ENCODE data around the gene LYPD5.
"Not testable (repeated sequence)": the region's sequence is repeated elsewhere in the genome, so short reads cannot be mapped to it uniquely, and the experiment has no call there.

LYPD5 gene, protein sequence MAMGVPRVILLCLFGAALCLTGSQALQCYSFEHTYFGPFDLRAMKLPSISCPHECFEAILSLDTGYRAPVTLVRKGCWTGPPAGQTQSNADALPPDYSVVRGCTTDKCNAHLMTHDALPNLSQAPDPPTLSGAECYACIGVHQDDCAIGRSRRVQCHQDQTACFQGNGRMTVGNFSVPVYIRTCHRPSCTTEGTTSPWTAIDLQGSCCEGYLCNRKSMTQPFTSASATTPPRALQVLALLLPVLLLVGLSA

DNA sequence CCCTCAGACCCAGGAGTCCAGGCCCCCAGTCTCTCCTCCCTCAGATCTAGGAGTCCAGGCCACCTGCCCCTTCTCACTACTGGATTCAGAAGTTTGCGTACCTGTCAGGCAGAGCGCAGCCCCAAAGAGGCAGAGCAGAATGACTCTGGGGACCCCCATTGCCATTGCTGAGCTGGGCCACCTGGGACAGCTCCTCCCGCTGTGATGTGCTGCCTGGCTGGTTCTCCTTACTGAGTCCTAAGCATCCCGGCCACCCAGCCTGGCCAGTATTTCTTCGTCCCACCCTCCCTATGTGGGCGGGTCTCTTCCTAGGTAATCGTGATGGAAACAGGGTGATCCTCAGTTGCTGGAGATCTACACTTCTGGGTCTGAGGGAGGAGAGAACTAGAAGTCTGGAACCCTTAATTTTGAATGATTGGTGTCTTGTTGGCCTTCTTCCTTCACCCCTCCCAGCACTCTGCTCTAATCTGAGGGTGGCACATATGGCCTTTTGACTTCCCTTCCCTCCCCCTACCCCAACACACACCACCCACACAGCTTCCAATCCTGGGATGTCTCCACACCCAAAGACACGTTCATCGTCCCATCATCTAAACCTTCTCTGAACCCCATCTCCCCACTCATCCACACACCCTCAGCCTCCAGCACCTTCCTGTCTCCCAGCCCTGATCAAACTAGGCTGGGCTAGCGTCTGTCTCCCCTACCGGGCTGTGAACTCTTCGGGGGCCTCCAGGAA lies at the start of gene LYPD5:
Gene LYPD5, minus strand, starts transcription at position 232 of the 736 bp plus-strand sequence. Its CDS starts 67 bp downstream, at position 165.
- DNase-seq (ENCODE audit: low read depth in 2 of 2), result no peak

DNA sequence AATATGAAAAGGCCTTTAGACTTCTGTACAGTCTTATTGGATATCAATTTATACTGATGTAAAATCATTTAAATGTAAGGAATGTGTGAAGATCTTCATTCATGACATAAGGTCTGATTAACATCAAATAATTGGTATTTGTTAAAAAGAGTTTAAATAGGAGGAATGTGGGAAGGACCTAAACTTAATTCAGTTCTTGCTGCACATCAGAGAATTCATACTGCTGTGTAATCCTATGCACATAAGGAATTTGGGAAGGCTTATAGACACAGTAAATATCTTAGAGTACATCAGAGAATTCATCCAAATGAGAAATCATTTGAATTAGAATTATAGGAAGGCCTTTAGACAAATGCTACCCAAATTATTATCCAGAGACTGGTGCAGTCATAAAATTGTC lies 46.6 kb upstream of the LYPD5 start:
- no peak for DNase-seq (ENCODE audit: low read depth in 2 of 2)

DNA sequence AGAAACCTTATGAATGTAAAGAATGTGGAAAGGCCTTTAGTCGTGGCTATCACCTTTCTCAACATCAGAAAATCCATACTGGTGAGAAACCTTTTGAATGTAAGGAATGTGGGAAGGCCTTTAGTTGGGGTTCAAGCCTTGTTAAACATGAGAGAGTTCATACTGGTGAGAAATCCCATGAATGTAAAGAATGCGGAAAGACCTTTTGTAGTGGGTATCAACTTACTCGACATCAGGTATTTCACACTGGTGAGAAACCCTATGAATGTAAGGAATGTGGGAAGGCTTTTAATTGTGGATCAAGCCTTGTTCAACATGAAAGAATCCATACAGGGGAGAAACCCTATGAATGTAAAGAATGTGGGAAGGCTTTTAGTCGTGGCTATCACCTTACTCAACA lies 45.6 kb upstream of the LYPD5 start:
- no peak for DNase-seq (ENCODE audit: low read depth in 2 of 2)

DNA sequence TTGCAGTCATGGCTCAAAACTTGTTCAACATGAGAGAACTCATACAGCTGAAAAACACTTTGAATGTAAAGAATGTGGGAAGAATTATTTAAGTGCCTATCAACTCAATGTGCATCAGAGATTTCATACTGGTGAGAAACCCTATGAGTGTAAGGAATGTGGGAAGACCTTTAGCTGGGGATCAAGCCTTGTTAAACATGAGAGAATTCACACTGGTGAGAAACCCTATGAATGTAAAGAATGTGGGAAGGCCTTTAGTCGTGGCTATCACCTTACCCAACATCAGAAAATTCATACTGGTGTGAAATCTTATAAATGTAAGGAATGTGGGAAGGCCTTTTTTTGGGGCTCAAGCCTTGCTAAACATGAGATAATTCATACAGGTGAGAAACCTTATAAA lies 45.0 kb upstream of the LYPD5 start:
- no peak for DNase-seq (ENCODE audit: low read depth in 2 of 2)

DNA sequence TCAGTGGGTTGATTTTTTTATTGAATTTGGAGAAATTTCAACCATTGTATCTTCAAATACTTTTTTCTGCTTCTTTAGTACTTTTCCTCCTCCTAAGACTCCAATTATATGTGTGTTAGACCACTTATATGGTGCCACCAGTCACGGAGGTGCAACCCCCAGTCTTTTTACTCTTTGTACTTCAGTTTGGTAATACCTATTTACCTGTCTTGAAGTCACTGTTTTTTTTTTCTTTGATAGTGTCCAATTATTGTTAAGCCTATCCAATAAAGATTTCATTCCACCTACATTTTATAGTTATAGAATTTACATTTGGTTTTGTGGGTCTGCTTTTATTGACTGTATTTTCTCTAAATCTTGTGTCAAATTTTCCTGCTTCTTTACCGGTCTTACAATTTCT lies 39.8 kb upstream of the LYPD5 start:
- no peak for DNase-seq (ENCODE audit: low read depth in 2 of 2)

DNA sequence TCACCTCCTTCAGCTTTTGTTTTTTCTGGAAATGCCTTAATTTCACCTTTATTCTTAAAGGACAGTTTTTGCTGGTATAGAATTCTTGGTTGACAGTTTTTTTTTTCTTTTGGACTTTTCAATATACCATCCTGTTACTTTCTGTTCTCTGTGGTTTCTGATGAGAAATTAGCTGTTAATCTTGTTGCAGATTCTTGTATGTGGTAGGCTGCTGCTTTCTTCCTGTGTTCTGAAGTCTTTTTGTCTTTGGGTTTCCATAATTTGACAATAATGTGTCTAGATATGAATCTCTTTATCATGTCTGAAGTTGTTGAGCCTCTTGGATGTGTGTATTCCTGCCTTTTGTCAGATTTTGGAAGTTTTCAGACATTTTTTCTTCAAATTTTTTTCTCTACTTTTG lies 36.9 kb upstream of the LYPD5 start:
- no peak for DNase-seq (ENCODE audit: low read depth in 2 of 2)

DNA sequence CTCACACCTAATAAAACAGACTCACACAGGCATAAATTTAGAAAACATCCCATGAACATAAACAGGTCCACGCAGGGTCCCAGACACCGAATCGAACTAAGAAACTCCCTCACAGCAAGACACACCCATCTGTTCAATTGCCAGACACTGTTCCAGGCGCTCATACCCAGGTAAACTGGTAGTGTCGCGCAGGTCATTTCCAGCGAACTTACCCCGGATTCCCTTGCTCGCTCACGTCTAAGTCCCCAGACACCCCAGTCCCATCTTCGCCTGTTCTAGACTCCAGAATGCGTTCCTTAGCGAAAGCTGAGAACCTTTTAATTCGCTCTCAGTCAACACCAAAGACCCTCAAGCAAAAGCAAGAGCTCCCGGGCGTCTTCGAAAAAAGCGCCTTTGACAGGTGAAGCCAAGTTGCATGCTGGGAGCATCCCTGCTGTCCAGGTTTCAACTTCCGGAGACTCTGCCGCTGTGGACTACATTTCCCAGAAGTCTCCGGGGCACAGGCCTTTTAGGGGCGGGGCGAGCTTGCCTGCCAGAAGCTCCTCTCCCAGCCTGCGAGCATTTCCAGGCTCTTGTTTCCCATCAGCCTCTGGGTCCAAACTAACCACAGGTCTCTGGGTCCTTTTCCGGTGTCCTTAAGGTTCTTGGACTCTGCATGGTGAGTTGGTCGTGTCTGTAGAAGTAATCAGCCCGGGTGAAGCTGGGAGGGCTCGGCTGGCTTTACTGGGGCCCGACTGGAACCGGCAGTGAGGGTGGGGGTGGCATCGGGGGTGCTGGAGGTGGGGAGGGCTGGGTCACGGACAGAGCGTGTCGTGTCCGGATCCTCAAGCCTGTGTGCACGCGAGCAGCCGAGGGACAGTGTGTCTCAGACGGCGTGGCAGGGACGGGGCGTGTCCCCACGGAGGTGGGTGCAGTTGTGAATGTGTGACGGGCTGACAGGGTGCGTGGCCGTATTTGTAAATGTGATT lies 24.8 kb upstream of the LYPD5 start, which contains the start of gene ZNF283:
Gene ZNF283, plus strand, starts transcription at position 535 of the 968 bp plus-strand sequence. CDS start 6,184 bp downstream, outside the sequence.
- DNase-seq (ENCODE audit: low read depth in 2 of 2), result peak; percentile 71 to 76

DNA sequence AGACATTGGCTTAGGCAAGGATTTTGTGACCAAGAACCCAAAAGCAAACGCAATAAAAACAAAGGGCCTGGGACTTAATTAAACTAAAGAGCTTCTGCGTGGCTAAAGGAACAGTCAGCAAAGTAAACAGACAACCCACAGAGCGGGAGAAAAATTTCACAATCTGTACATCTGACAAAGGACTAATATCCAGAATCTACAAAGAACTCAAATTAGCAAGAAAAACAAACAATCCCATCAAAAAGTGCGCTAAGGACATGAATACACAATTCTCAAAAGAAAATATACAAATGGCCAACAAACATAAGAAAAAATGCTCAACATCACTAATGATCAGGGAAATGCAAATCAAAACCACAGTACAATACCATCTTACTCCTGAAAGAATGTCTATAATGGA lies 22.3 kb upstream of the LYPD5 start:
- not testable (repeated sequence) for DNase-seq (ENCODE audit: low read depth in 2 of 2)

DNA sequence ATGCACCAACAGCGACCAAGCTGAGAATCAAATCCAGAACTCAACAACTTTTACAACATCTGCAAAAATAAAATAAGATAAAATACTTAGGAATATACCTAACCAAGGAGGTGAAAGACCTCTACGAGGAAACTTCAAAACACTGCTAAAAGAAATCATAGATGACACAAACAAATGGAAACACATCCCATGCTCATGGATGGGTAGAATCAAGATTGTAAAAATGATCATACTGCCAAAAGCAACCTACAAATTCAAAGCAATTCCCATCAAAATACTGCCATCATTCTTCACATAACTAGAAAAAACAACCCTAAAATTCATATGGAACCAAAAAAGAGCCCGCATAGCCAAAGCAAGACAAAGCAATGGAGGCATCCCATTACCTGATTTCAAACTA lies 21.6 kb upstream of the LYPD5 start:
- not testable (repeated sequence) for DNase-seq (ENCODE audit: low read depth in 2 of 2)

DNA sequence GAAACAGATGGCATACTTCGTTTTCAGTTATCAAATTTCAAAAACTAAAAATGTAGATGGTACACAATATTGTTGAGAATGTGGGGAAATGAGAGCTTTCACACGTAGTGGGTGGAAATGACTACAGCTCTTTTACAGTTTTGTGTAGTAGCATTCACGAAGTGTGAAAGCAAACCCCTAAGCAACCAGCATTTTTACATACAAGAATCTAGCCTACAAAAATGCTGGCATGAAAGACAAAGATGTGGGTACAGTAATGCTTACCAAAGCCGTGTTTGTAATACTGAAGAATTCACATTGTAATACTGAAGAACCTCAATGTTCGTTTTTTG lies 18.6 kb upstream of the LYPD5 start:
- DNase-seq (ENCODE audit: low read depth in 2 of 2), result no peak

DNA sequence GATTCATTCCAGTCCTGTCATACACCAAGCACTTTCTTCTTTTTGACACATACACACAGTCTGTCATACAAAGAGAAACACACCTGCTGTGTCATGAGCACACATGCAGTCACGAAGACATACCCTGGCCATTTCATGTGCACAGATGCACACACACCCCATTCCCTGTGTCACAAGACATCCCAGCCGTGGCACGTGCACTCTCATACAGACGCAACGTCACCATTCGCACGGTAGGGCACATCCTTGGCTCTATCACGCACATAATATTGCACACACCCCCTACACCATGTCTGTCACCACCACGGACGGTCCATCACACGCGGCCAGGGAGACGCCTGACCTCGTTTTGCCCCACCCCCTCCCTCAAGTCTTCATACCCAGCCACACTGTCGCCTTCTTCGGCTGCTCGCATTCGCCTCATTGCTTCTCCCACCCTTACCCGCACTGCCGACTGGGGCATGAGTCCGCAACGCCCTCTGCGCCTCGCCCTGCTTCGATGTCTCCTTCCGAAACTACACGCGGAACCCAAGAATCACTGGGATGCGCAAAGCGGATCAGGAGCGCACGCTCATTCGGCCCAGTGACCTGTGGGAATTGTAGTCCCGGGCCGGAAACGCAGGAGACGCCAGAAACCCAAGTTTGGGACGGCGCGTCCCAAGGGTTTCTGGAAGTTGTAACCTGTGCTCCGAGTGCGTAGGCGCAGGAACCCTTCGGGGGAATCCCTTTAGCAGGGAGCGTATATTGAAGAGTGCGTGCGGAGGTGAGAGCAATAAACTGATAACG lies 18.0 kb upstream of the LYPD5 start:
- peak in 1 of 2 donors; percentile 4 for DNase-seq (ENCODE audit: low read depth in 2 of 2)

DNA sequence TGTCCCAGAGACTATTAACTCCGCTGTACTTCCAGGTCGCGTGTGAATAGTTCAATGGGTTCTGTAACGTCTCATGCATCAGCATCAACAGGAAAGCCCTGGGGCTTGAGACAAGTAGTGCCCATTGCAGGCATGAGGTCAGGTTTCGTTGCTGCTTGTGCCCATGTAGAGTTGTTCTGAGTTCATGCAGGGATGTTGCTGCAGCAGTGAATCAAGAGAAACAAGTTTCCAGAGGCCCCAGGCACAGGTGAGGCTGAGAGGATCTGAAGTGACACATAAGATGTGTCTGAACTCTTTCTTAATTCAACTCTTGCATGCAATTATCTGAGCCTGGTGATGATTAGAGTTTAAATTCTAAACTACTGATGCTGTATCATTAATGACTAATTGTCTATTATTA lies 16.3 kb upstream of the LYPD5 start:
- no peak for DNase-seq (ENCODE audit: low read depth in 2 of 2)

DNA sequence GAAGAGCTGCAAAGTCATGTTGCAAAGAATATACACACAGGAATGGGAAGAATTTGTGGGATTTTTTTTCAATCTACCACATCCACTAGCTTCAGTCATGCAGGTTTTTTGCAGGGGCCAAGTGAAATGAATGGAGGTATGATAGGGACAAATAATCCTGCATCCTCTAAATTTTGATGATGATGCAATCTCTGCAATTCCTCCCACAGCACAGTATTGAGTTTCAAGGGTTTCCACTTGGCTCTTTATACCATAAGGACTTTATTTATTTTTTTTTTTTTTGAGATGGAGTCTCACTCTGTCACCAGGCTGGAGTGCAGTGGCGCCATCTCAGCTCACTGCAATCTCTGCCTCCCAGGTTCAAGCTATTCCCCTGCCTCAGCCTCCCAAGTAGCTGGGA lies 15.2 kb upstream of the LYPD5 start:
- DNase-seq (ENCODE audit: low read depth in 2 of 2), result not testable (repeated sequence)

DNA sequence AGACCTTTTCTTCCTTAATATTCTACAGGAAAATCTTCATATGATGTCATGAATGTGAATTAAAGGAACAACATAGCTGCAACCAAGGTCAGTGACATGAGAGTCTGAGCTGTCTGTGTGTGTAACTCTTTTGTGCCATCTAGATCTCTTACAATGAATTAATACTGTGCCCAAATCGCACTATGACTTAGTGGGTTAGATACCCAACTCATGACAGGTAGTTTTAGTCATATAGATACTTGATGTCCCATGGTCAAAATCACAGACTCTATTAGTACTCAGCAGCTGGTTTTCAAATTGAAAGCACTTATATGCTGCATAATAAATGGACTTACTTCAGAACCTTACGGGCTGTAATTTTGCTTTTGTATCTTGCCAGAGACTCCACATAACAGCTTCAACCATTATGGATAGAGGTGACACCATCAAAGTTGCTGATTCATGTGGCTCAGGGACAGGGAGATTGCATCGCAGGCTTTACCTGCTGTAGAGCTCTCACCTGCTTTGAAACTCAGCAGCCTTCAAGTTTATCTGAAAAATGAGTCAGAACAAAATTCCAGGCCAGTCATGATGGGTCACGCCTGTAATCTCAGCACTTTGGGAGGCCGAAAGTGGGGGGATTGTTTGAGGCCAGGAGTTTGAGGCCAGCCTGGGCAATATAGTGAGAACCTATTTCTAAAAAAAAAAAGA lies 12.6 kb upstream of the LYPD5 start:
- no peak for DNase-seq (ENCODE audit: low read depth in 2 of 2)

DNA sequence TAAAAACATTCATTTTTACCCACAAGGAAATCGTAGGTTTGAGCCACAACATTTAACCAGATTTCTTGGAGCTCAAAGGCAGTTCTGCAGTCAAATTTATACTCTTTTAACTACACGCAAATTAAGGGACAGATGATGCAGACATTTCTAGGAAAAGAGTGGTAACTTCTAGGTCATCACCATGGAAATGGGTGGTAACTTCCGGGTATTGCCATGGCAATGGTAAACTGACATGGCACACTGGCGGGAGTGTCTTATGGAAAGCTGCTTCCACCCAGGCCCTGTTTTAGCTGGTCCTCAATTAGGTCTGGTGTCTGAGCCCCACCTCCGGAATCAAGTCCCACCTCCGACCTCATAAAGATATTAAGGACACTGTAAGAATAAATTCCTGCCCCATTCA lies 10.4 kb upstream of the LYPD5 start:
- DNase-seq (ENCODE audit: low read depth in 2 of 2), result no peak

DNA sequence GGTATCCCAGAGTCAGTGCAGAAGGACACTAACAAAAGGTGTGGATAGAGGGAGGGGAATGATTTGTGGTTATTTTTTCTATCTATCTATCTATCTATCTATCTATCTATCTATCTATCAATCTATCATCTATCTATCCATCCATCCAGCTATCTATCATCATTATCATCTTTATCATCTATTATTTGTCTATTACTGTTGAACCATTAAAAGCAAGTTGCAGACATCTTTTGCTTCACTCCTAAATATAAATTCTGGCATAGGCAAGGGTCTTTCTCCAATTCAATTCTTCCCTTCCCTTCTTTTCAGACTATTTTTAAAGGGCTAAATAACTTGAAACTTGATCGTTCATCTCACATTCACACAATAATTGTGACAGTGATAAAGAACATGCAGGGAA lies 10.0 kb upstream of the LYPD5 start:
- DNase-seq (ENCODE audit: low read depth in 2 of 2), result no peak

DNA sequence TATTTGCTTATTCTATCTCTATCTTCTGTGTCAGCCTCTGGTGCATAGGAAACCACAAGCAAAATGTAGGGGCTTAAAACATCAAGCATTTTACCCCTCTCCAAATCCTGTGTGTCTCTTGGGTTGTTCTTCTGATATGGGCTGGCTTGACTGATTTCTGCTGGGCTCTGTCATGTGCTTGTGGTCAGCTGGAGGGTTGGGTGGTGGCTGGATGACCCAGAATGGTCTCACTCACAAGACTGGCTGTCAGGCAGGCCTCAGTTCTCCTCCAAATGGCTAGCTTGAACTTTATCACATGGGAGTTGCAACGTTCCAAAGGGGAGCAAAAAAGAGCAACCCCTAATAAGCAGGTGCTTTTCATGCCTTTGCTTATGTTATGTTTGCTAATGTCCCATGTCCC lies 9.6 kb upstream of the LYPD5 start:
- no peak for DNase-seq (ENCODE audit: low read depth in 2 of 2)

DNA sequence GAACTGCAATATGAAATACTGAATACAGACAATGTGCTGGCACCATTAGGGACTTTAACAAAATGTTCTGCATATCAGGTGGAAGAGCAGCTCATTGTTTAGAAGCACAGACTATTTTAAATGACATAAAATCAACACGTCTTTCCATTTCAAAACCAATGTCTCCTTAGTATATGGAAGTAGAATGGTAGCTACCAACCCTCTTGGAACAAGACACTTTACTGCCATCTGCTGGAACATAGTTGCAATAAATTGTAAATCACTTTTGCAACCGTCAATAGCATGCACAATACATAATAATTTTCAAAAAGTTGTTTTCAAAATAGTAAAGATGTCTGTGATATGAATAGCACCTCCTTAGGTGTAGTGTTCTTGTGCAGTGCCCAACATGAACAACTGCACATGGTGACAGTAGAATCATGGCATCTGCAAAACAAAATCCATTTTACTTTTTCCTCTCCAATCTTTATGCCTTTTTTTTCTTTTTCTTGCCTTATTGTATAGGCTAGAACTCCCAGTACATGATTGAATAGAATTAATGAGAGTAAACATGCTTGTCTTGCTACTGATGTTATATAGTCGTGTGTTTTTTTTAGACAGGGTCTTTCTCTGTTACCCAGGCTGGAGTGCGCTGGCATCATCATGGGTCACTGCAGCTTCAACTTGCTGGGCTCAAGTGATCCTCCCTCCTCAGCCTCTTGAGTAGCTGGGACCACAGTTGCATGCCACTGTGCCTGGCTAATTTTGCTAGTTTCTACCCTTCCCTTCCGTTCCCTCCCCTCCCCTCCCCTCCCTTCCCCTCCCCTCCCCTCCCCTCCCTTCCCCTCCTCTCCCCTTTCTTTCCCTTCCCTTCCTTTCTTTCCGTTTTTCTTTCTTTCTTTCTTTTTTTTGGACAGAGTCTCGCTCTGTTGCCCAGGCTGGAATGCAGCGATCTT lies 7.8 kb upstream of the LYPD5 start:
- no peak for DNase-seq (ENCODE audit: low read depth in 2 of 2)

DNA sequence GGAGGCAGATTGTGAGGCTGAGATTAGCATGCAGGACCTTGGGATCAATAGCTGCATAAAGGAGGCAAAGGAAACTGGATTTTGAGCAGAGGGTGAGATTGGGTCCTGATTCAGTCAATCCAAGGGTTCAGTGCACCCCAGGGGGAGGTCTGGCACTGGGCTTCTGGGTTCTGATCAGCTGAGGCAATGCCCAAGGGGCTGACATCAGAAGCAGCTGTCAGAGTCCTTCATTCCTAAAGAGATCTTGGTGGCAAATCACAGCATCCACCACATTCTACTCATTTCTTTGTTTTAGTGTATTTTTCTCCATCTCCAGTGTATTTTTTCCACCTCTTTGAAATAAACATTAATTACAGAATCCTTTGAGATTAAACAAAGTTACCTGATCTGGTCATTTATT lies 5.4 kb upstream of the LYPD5 start:
- no peak for DNase-seq (ENCODE audit: low read depth in 2 of 2)

DNA sequence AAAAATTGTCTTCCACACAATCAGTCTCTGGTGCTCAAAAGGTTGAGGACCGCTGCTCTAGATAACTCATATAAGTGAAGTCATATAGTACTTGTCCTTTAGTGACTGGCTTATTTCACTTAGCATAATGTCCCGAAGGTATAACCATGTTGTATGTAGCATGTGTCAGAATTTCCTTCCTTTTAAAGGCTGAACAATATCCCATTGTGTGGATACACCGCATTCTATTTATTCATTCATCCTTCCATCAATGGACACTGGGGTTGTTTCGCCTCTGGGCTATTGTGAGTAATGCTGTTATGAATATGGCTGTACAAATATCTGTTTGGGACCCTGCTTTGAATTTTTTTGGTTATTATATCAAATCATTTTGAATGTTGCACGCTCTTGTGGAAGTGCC lies 4.6 kb upstream of the LYPD5 start:
- DNase-seq (ENCODE audit: low read depth in 2 of 2), result no peak
